K562 (cell line): Measurements from ENCODE around the gene PID1. TPM values are rescaled to one million over a fixed set of nuclear protein-coding genes. Genes with fewer than 3 reads are reported as not detected.

Experiments used
- ATAC-seq: fragments of 200-7000 bp; cut with Tn5 transposase; 3 replicates; pipeline ENCODE4 v1.9.1; 2020; ENCODE audit warnings: moderate library complexity
- BruUV-seq: library from RNA; stranded (reverse); fragments of 400-500 nt; replicated peaks from 2 replicates; lab custom pipeline; 2021; lab: Mats Ljungman, UMichigan
- CTCF ChIA-PET: fragments of 300-600 bp; formaldehyde crosslinking; extraction: SDS; loops from one replicate; lab custom pipeline; 2021; ENCODE audit warnings: low intra/inter-chr PET ratio; lab: Yijun Ruan, JAX
- POLR2A ChIA-PET: fragments of 300-600, 350-650 bp; sonication (Branson Sonifier 250); formaldehyde crosslinking; extraction: SDS; loops from one replicate; lab custom pipeline; 2021; ENCODE audit warnings: antibody characterized with exemption, inconsistent platforms; lab: Yijun Ruan, JAX
- DNase-seq, 4 experiments: peaks; one replicate each; pipeline versions ENCODE4 v3.0.0 to v3.0.0-alpha.2; 2011 to 2018; ENCODE audit warnings: low spot score in 3 of 4, mixed read lengths in 3 of 4; ENCODE audit errors: extremely low read depth in 1 of 4
- FAIRE-seq: peaks from 2 replicates; lab custom pipeline; 2011; peaks lifted over from hg19 to GRCh38; lab: Jason Lieb, UNC
- H2AFZ ChIP-seq: 2 replicates; pipeline ENCODE4 v1.6.0; 2011; ENCODE audit warnings: low read depth, low read length, control low read depth, inconsistent platforms
- H3K27ac ChIP-seq: fragments of 200-600 bp; 3 replicates; pipeline ENCODE4 v1.8.0; 2011; ENCODE audit warnings: low read depth, mild to moderate bottlenecking, control low read depth, inconsistent platforms, low read length, moderate library complexity, mixed read lengths; ENCODE audit errors: extremely low read depth
- H3K27me3 ChIP-seq, 2 experiments: fragments of 300-600 bp in 1 of 2; 2 replicates in 1 of 2; 3 replicates in 1 of 2; pipeline versions ENCODE4 v1.6.0 to v1.8.0; 2011; ENCODE audit warnings: inconsistent platforms in 2 of 2, low read length in 2 of 2, mild to moderate bottlenecking in 1 of 2, mixed read lengths in 1 of 2, moderate library complexity in 1 of 2; ENCODE audit not compliant: control insufficient read depth in 2 of 2, insufficient read depth in 2 of 2
- H3K36me3 ChIP-seq: fragments of 300-600 bp; 3 replicates; pipeline ENCODE4 v1.8.0; 2011; ENCODE audit warnings: mild to moderate bottlenecking, low read length, inconsistent platforms; ENCODE audit not compliant: control insufficient read depth, insufficient read depth
- H3K4me1 ChIP-seq, 2 experiments: fragments of 200-600 bp in 1 of 2; replicated peaks in 1 of 2; 2 replicates in 1 of 2; 3 replicates in 1 of 2; pipeline versions ENCODE4 v1.5.1 to v1.8.0; 2011; ENCODE audit warnings: inconsistent platforms in 2 of 2, low read length in 2 of 2, mild to moderate bottlenecking in 1 of 2, mixed read lengths in 1 of 2, moderate library complexity in 1 of 2; ENCODE audit not compliant: control insufficient read depth in 2 of 2, insufficient read depth in 2 of 2
- H3K4me2 ChIP-seq: 2 replicates; pipeline ENCODE4 v1.6.1; 2011; ENCODE audit warnings: low read length, control low read depth, inconsistent platforms, mixed read lengths; ENCODE audit not compliant: insufficient read depth
- H3K4me3 ChIP-seq: fragments of 200-600 bp; sonication (generic), shearing (Covaris generic); 2 replicates; pipeline ENCODE4 v1.5.1; 2016; ENCODE audit warnings: control low read depth, inconsistent platforms
- H3K79me2 ChIP-seq: fragments of 200-600 bp; 3 replicates; pipeline ENCODE4 v1.8.0; 2011; ENCODE audit warnings: low read length, inconsistent platforms; ENCODE audit not compliant: control insufficient read depth, insufficient read depth
- H3K9ac ChIP-seq, 2 experiments: 2 replicates each; pipeline versions ENCODE4 v1.6.0 to v1.6.1; 2011; ENCODE audit warnings: low read depth in 2 of 2, low read length in 2 of 2, control low read depth in 1 of 2, inconsistent platforms in 1 of 2, mild to moderate bottlenecking in 1 of 2, mixed read lengths in 1 of 2; ENCODE audit not compliant: insufficient read depth in 1 of 2
- H3K9me1 ChIP-seq: one replicate; pipeline ENCODE4 v1.6.0; 2011; ENCODE audit warnings: inconsistent platforms, mild to moderate bottlenecking, low read length, moderate library complexity; ENCODE audit not compliant: control insufficient read depth, insufficient read depth
- H3K9me3 ChIP-seq: replicated peaks from 2 replicates; pipeline ENCODE4 v1.5.1; 2011; ENCODE audit warnings: low read depth, low read length, inconsistent platforms; ENCODE audit not compliant: control insufficient read depth, insufficient read depth
- H4K20me1 ChIP-seq: replicated peaks from 2 replicates; pipeline ENCODE4 v1.6.1; 2011; ENCODE audit warnings: low read length, inconsistent platforms, mixed read lengths; ENCODE audit not compliant: control insufficient read depth, insufficient read depth
- CCNT2 ChIP-seq: IDR thresholded peaks from 2 replicates; pipeline ENCODE4 v1.6.1; 2011; ENCODE audit warnings: borderline replicate concordance, low read depth, mild to moderate bottlenecking, moderate library complexity, mixed read lengths, low read length; ENCODE audit not compliant: insufficient read length; ENCODE audit errors: extremely low read depth
- EP300 ChIP-seq: IDR thresholded peaks from 2 replicates; pipeline ENCODE4 v1.6.1; 2012; ENCODE audit warnings: low read length, improper control_type of control experiment
- NCOA6 ChIP-seq: fragments of 450-650 bp; IDR thresholded peaks from 2 replicates; pipeline ENCODE4 v1.6.1; 2017; ENCODE audit warnings: mild to moderate bottlenecking
- PCBP2 ChIP-seq: fragments of 200-400 bp; formaldehyde crosslinking; IDR thresholded peaks from 2 replicates; pipeline ENCODE4 v1.6.1; 2018; ENCODE audit warnings: low read length, low read depth, mild to moderate bottlenecking, moderate library complexity; ENCODE audit not compliant: poor library complexity, severe bottlenecking
- PTTG1 ChIP-seq: fragments of 450-650 bp; IDR thresholded peaks from 2 replicates; pipeline ENCODE4 v1.6.1; 2016; ENCODE audit warnings: low read depth, mild to moderate bottlenecking, missing genetic modification characterization, missing compliant biosample characterization
- RBFOX2 ChIP-seq: fragments of 200-400 bp; formaldehyde crosslinking; IDR thresholded peaks from 2 replicates; pipeline ENCODE4 v1.6.1; 2017; ENCODE audit warnings: low read depth, mild to moderate bottlenecking, low read length, moderate library complexity
- SIRT6 ChIP-seq: IDR thresholded peaks from one replicate; pipeline ENCODE4 v1.6.1; 2012; ENCODE audit warnings: low read depth, mild to moderate bottlenecking, control low read depth, inconsistent platforms, low read length, moderate library complexity
- SMARCB1 ChIP-seq: IDR thresholded peaks from 2 replicates; pipeline ENCODE4 v1.6.1; 2011; ENCODE audit warnings: improper control_type of control experiment, low read depth; ENCODE audit not compliant: insufficient read length
- YY1 ChIP-seq, 3 experiments: IDR thresholded peaks; 2 replicates each; pipeline ENCODE4 v1.6.1; 2011; ENCODE audit warnings: low read length in 2 of 3, mild to moderate bottlenecking in 2 of 3, moderate library complexity in 2 of 3, borderline replicate concordance in 1 of 3, control low read depth in 1 of 3, low read depth in 1 of 3; ENCODE audit not compliant: insufficient read depth in 3 of 3, insufficient replicate concordance in 2 of 3, control insufficient read depth in 1 of 3, insufficient read length in 1 of 3; ENCODE audit errors: extremely low read depth in 1 of 3
- ZBTB7A ChIP-seq: IDR thresholded peaks from 2 replicates; pipeline ENCODE4 v1.6.1; 2011; ENCODE audit warnings: low read depth, mild to moderate bottlenecking, low read length, moderate library complexity, borderline replicate concordance; ENCODE audit not compliant: control insufficient read depth
- ZEB2 ChIP-seq: fragments of 450-650 bp; IDR thresholded peaks from 2 replicates; pipeline ENCODE4 v1.6.1; 2016
- ZKSCAN8 ChIP-seq: fragments of 200-800 bp; sonication (Bioruptor generic); IDR thresholded peaks from 2 replicates; pipeline ENCODE4 v1.6.1; 2016; ENCODE audit warnings: missing genetic modification characterization, missing compliant biosample characterization
- ZNF197 ChIP-seq: fragments of 200-800 bp; sonication (Bioruptor generic); IDR thresholded peaks from 2 replicates; pipeline ENCODE4 v1.6.1; 2016; ENCODE audit warnings: low read depth, missing genetic modification characterization, missing compliant biosample characterization
- WGBS: fragments of 100-300 bp; shearing (Covaris generic); methylation state at CpG from one replicate; pipeline ENCODE4 v1.1.6; 2016; ENCODE audit warnings: low coverage, mixed read lengths; ENCODE audit not compliant: insufficient coverage; ENCODE audit errors: missing lambda C conversion rate; 5-methylcytosine and 5-hydroxymethylcytosine counted together
- in situ Hi-C: fragments of 300-500 bp; cut with MboI; formaldehyde crosslinking; loops from 4 replicates; pipeline ENCODE4 v1.15.0; 2018; ENCODE audit warnings: inconsistent platforms, mixed read lengths
- intact Hi-C: fragments of 100-400 bp; cut with micrococcal nuclease; formaldehyde crosslinking; loops from 2 replicates; pipeline ENCODE4 v1.14.2; 2022
- polyA plus RNA-seq, 8 experiments: library from polyadenylated mRNA; depleted of rRNA in 4 of 8; stranded (reverse) in 5 of 8; unstranded in 3 of 8; fragments of >200 nt; fragmentation: Nextera tagmentation in 2 of 8; fragmentation: Illumina TruSeq in 1 of 8; extraction: Ambion mirVana in 2 of 8; extraction: Trizol in 1 of 8; gene quantifications; 2 replicates each; pipeline versions ENCODE4 v1.2.1 to v1.2.3, GENCODE V29; 2011 to 2014; ENCODE audit warnings: inconsistent platforms in 1 of 8, missing spikeins in 1 of 8
- total RNA-seq, 7 experiments: library from RNA; depleted of rRNA in 6 of 7; stranded (reverse); fragments of >200 nt in 6 of 7; fragmentation: Illumina TruSeq in 2 of 7; extraction: Trizol in 2 of 7; gene quantifications; 2 replicates each; pipeline versions ENCODE4 v1.2.1 to v1.2.3, GENCODE V29; 2011 to 2021; ENCODE audit warnings: low replicate concordance in 1 of 7
- TF ChIP-seq, protein P1 (sequence below): fragments of 250-450 bp; sonication (Bioruptor Pico); IDR thresholded peaks from 2 replicates; pipeline ENCODE4 v1.8.0; 2022; ENCODE audit warnings: inconsistent platforms, mild to moderate bottlenecking, moderate library complexity, borderline replicate concordance
- TF ChIP-seq, protein P2 (sequence below): IDR thresholded peaks from 2 replicates; pipeline ENCODE4 v1.6.1; 2011; ENCODE audit warnings: borderline replicate concordance, low read depth, mild to moderate bottlenecking, moderate library complexity, low read length; ENCODE audit not compliant: insufficient read depth, poor library complexity, severe bottlenecking
- TF ChIP-seq, protein P3 (sequence below): fragments of 450-650 bp; IDR thresholded peaks from 2 replicates; pipeline ENCODE4 v1.6.1; 2017; ENCODE audit warnings: antibody characterized with exemption

The PID1 gene
- total and polyA plus RNA-seq, 9 of the 15 experiments (the other 6 are each of a cell fraction or from before 2014, with no cell fraction given), result not detected

DNA sequence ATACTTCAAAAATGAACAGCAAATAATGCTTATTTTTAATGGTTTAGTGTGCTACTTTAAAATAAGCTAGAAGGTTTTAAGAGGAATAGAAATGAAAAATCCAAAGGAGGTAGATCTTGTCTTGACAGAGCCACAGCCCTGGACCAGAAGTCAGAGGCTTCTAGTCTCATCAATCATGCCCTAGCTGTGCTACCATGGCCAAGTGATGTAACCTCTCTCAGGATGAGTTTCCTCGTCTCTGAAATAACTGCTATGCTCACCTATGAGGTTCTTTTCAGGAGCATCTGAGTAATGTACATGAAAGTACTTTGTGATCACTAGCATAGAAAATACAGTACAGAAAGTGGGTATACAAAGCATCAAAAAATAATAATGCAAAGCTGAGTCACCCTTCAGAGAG, 248.4 kb downstream of the PID1 start (continued):
- TF ChIP-seq CCNT2 (no peak), NCOA6 (no peak), SIRT6 (no peak), ZKSCAN8 (CRISPR knock-in tag) (no peak), PCBP2 (no peak)
- TF ChIP-seq, protein P1, sequence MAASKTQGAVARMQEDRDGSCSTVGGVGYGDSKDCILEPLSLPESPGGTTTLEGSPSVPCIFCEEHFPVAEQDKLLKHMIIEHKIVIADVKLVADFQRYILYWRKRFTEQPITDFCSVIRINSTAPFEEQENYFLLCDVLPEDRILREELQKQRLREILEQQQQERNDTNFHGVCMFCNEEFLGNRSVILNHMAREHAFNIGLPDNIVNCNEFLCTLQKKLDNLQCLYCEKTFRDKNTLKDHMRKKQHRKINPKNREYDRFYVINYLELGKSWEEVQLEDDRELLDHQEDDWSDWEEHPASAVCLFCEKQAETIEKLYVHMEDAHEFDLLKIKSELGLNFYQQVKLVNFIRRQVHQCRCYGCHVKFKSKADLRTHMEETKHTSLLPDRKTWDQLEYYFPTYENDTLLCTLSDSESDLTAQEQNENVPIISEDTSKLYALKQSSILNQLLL (CRISPR knock-in tag), result no peak
- TF ChIP-seq, all 486 proteins: peak for 0

DNA sequence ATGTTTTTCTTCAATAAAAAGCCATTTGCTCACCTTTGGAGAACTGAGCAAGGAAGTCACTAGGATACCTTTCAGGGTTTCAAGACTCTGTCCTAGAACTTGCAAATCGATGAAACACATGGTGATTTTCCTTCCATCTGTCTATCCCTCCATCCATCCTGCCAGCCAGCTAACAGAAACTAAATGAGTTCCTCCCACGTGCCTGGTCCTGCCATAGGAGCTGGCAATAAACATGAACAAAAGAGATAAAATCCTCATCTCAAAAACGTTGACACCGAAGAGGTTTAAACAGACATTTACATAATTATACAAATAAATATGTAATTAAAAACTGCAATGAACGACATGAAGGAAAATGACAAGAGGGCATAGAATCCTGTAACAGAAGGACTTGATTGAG, 249.0 kb downstream of the PID1 start:
- DNase-seq (no peak), ATAC-seq (no peak), FAIRE-seq (no peak)
- Histone ChIP-seq H3K9me3 (no peaks in the 10 kb centered on the region), H3K4me2 (no peak overlapping the region), H3K36me3 (no peaks in the 10 kb centered on the region), H3K27me3 (no peaks in the 10 kb centered on the region), H3K79me2 (no peaks in the 10 kb centered on the region), H3K4me3 (no peak overlapping the region), H3K4me1 (no peaks in the 10 kb centered on the region), H2AFZ (no peak overlapping the region), H3K9me1 (no peaks in the 10 kb centered on the region), H3K9ac (no peak overlapping the region), H3K27ac (no peak overlapping the region), H4K20me1 (no peaks in the 10 kb centered on the region)
- 0% methylated on average over 5 of the region's 5 CpGs for WGBS
- CTCF ChIA-PET, result no interaction called here
- in situ Hi-C loops (no loop called here), intact Hi-C loops (no loop called here)
- POLR2A ChIA-PET, result interaction anchor here (0.7 kb wide), 1 partner anchor 16 kb away, joined by 4 read pairs; no protein-coding TSS in a partner anchor
- no TSS peak for BruUV-seq
- TF ChIP-seq ZBTB7A (no peak), ZNF197 (no peak), YY1 (IDR thresholded peaks at IDR 0.05; ENCODE audit: borderline replicate concordance in 1 of 3, control insufficient read depth in 1 of 3, extremely low read depth in 1 of 3, insufficient read depth in 3 of 3, insufficient read length in 1 of 3, insufficient replicate concordance in 2 of 3, low read depth in 1 of 3, low read length in 2 of 3) (no peak), RBFOX2 (no peak), SMARCB1 (no peak), EP300 (no peak), ZEB2 (no peak), PTTG1 (tag) (no peak)
- TF ChIP-seq, protein P2, sequence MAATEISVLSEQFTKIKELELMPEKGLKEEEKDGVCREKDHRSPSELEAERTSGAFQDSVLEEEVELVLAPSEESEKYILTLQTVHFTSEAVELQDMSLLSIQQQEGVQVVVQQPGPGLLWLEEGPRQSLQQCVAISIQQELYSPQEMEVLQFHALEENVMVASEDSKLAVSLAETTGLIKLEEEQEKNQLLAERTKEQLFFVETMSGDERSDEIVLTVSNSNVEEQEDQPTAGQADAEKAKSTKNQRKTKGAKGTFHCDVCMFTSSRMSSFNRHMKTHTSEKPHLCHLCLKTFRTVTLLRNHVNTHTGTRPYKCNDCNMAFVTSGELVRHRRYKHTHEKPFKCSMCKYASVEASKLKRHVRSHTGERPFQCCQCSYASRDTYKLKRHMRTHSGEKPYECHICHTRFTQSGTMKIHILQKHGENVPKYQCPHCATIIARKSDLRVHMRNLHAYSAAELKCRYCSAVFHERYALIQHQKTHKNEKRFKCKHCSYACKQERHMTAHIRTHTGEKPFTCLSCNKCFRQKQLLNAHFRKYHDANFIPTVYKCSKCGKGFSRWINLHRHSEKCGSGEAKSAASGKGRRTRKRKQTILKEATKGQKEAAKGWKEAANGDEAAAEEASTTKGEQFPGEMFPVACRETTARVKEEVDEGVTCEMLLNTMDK, result no peak
- TF ChIP-seq, protein P3, sequence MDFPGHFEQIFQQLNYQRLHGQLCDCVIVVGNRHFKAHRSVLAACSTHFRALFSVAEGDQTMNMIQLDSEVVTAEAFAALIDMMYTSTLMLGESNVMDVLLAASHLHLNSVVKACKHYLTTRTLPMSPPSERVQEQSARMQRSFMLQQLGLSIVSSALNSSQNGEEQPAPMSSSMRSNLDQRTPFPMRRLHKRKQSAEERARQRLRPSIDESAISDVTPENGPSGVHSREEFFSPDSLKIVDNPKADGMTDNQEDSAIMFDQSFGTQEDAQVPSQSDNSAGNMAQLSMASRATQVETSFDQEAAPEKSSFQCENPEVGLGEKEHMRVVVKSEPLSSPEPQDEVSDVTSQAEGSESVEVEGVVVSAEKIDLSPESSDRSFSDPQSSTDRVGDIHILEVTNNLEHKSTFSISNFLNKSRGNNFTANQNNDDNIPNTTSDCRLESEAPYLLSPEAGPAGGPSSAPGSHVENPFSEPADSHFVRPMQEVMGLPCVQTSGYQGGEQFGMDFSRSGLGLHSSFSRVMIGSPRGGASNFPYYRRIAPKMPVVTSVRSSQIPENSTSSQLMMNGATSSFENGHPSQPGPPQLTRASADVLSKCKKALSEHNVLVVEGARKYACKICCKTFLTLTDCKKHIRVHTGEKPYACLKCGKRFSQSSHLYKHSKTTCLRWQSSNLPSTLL, result no peak
